Activated gamma-delta T cell treated with Interleukin-2 at 50 U/mL for 16 hours (primary cell): Measurements from ENCODE around the gene YOD1.

ENCODE experiments used
- DNase-seq: peaks from one replicate; pipeline ENCODE4 v3.0.0-alpha.2; 2020

YOD1 gene

GRCh38 chr1:207024202-207025145, 26.5 kb downstream of the YOD1 start:
- DNase-seq, result no peak

GRCh38 chr1:207022996-207023679, 27.9 kb downstream of the YOD1 start:
- DNase-seq, result no peak

- no peak for DNase-seq
Measured at GRCh38 chr1:207021876-207022596, 29.0 kb downstream of the YOD1 start.

- DNase-seq, result no peak
Measured at GRCh38 chr1:207021139-207021861, 29.7 kb downstream of the YOD1 start.

- no peak for DNase-seq
Measured at GRCh38 chr1:207020709-207021107, 30.3 kb downstream of the YOD1 start.

GRCh38 chr1:207020065-207020708, 30.8 kb downstream of the YOD1 start:
- no peak for DNase-seq

GRCh38 chr1:207019661-207020060, 31.3 kb downstream of the YOD1 start:
- DNase-seq, result no peak

- DNase-seq, result no peak
Measured at GRCh38 chr1:207019161-207019560, 31.8 kb downstream of the YOD1 start.

GRCh38 chr1:207018707-207019106, 32.3 kb downstream of the YOD1 start:
- DNase-seq, result no peak

GRCh38 chr1:207017615-207018559, 33.1 kb downstream of the YOD1 start:
- no peak for DNase-seq

- DNase-seq, result no peak
Measured at GRCh38 chr1:207015791-207016190, 35.2 kb downstream of the YOD1 start.

- DNase-seq, result no peak
Measured at GRCh38 chr1:207014728-207015127, 36.3 kb downstream of the YOD1 start.

GRCh38 chr1:207013321-207014085, 37.5 kb downstream of the YOD1 start:
- DNase-seq, result no peak

- no peak for DNase-seq
Measured at GRCh38 chr1:207010726-207011125, 40.3 kb downstream of the YOD1 start.

- DNase-seq, result no peak
Measured at GRCh38 chr1:207009945-207010344, 41.1 kb downstream of the YOD1 start.

GRCh38 chr1:207009182-207009850, 41.7 kb downstream of the YOD1 start:
- DNase-seq, result no peak

GRCh38 chr1:207007352-207008033, 43.5 kb downstream of the YOD1 start:
- no peak for DNase-seq

GRCh38 chr1:207006914-207007313, 44.1 kb downstream of the YOD1 start:
- DNase-seq, result no peak

- DNase-seq, result no peak
Measured at GRCh38 chr1:207006083-207006482, 44.9 kb downstream of the YOD1 start.
